Fibroblast of mammary gland (primary cell): ENCODE data around the gene PCNT.
"Not testable (repeated sequence)": the region's sequence is repeated elsewhere in the genome, so short reads cannot be mapped to it uniquely, and the experiment has no call there.

Source experiments
- DNase-seq: peaks from one replicate; pipeline ENCODE4 v3.0.0-alpha.2; 2010; ENCODE audit warnings: low read depth
- H3K4me3 ChIP-seq: 2 replicates; pipeline ENCODE4 v1.5.1; 2011; ENCODE audit warnings: low read depth, mild to moderate bottlenecking, low read length, moderate library complexity; ENCODE audit not compliant: control insufficient read depth
- TF ChIP-seq, protein P1 (sequence below): conservative IDR thresholded peaks from 2 replicates; pipeline ENCODE4 v1.5.1; 2011; ENCODE audit warnings: low read depth, low read length, inconsistent platforms; ENCODE audit not compliant: control insufficient read depth, insufficient read depth

The PCNT gene

DNA sequence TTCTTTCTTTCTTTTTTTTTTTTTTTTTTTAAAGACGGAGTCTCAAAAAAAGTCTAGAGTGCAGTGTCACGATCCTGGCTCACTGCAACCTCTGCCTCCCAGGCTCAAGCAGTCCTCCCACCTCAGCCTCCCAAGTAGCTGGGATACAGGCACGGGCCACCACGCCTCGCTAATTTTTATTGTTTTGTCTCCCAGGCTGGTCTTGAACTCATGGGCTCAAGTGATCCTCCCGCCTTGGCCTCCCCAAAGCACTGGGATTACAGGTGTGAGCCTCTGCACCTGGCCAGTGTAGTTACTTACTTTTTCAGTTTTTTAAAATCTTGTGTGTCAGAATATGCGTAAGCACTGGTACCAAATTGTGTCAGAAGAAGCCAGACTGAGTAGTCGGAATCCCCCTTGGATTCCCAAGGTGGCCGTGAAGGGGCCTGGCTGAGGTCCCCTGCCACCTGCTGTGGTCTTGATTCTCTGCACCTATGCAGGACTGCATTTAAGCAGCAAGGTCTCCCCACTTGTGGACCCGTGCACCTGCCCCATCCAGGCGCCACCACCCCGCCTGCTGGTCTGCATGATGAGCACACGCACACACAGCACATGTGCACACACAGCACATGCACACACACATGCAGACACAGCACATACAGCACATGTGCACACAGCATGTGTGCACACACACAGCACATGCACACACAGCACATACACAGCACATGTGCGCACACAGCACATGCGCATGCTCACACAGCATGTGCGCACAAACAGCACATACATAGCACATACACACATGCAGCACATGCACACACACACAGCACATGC, 47.5 kb downstream of the PCNT start:
- DNase-seq = no peak
- TF ChIP-seq, protein P1, sequence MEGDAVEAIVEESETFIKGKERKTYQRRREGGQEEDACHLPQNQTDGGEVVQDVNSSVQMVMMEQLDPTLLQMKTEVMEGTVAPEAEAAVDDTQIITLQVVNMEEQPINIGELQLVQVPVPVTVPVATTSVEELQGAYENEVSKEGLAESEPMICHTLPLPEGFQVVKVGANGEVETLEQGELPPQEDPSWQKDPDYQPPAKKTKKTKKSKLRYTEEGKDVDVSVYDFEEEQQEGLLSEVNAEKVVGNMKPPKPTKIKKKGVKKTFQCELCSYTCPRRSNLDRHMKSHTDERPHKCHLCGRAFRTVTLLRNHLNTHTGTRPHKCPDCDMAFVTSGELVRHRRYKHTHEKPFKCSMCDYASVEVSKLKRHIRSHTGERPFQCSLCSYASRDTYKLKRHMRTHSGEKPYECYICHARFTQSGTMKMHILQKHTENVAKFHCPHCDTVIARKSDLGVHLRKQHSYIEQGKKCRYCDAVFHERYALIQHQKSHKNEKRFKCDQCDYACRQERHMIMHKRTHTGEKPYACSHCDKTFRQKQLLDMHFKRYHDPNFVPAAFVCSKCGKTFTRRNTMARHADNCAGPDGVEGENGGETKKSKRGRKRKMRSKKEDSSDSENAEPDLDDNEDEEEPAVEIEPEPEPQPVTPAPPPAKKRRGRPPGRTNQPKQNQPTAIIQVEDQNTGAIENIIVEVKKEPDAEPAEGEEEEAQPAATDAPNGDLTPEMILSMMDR = no peak
- H3K4me3 ChIP-seq = no peak overlapping the region

DNA sequence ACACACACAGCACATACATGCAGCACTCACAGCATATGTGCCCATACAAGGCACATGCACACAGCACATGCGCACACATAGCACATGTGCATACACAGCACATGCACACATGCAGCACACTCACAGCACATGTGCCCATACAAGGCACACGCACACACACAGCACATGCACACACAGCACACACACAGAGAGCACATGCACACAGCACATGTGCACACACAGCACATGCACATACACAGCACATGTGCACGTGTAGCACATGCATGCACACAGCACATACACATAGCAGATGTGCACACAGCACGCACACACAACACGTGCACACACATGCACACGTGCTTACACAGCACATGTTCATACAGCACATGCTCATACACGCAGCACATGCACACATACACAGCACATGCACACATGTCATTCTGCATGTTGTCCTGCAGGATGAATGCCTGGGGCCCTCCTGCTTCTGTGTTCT, 48.1 kb downstream of the PCNT start:
- TF ChIP-seq, protein P1 = no peak
- no peak overlapping the region for H3K4me3 ChIP-seq
- DNase-seq = no peak

DNA sequence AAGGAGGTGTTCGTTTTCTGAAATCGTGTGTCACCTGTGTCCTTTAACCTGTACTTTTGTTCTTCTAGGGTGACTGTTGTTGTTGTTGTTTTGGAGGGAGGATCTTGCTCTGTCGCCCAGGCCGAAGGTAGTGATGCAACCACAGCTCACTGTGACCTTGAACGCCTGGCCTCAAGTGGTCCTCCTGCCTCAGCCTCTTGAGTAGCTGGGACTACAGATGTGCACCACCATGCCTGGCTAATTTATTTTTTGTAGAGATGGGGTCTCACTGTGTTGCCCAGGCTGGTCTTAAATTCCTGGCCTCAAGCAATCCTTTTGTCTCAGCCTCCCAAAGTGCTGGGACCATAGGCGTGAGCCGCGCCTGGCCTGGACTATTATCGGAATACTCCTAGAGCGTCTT, 49.0 kb downstream of the PCNT start:
- DNase-seq, H3K4me3 ChIP-seq: not testable (repeated sequence)

DNA sequence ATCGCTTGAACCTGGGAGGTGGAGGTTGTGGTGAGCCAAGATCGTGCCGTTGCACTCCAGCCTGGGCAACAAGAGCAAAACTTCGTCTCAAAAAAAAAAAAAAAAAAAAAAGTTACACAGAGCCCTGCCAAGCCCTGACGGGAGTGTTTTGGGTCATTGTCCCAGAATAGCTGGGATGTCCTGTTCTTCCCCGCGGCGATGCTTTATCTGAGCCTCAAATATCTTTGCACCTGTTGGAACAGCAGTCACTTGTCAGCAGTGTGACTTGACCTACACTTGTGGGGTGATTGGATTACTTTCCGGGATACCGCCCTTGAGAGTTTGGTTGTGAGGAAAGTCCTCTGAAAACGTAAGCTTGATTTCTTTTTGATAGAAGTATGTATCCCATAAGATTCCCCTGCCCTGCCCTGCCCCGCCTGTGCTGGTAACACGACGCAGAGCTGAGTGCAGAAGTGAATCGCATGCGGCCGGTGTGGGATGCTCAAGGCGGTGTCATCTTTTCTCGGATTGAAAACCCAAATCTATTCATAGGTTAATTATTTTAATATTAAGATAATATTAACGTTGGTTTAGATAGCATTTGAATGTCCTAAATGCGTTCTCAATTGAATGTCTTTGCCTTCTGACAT, 50.9 kb downstream of the PCNT start:
- DNase-seq = no peak
- TF ChIP-seq, protein P1 = no peak
- H3K4me3 ChIP-seq = no peak overlapping the region

DNA sequence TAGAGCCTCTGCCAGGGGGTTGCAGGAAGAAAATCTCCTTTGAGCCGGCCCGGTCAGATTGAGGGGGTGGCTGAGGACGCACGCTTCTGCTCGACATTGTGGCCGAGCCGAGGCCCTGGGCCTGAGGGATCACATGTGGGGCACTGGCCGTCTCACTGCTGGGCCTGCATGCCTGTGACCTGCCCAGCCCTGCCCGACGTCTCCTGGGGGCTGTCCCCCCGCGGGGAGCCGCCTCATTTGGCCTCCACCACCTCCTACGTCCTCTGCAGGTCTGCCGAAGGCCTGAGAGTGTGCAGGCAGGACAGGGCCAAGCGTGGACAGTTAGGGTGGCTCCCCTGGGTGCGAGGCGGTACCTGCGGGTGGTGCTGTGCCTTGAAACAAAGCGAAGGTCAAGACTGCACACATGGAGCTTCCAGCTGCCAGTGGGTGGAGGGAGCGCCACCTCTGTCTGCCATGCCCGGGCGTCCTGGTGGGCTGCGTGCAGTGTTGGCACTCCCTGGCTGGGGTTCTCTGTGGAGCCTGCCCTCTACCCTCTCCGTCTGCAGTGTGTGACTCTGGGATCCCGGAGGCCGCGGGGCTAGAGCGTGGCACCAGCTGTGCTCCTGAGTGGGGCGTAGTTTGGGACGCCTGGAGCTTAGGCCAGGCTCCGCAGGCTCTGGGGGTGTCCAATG, 51.7 kb downstream of the PCNT start:
- TF ChIP-seq, protein P1 = no peak
- no peak for DNase-seq
- no peak overlapping the region for H3K4me3 ChIP-seq

DNA sequence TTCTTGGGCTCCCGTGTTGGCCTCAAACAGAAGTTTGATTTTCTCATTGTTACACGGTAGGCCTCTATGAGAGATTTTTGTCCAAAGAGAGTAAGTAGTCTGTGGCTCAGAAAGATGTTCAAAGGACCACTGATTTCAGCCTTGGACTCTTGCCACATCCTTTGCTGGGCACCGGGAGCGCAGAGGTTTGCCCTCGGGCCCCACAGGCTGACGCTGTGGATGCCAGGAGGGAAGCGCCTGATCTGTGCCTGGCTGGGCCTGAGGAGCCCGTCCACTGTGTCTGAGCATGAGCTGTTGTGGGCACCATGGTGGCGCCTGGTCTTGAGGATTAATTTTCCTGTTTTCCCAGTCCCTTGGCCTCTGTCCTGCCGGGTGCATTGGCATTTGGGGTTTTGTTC, 52.3 kb downstream of the PCNT start:
- no peak for DNase-seq
- H3K4me3 ChIP-seq = no peak overlapping the region
- TF ChIP-seq, protein P1 = no peak
